ENCODE measurements around the gene ERN2.

ERN2 gene

GRCh38 chr16:23683487-23683886 is 29.5 kb downstream of the ERN2 start:
- TF ChIP-seq CTCF (IDR thresholded peaks at IDR 0.05; ENCODE audit: borderline replicate concordance, insufficient read depth, low read depth, low read length) = no peak
- no peak overlapping the region for H3K4me3 ChIP-seq (ENCODE audit: low read depth, low read length)

- no peak for TF ChIP-seq CTCF (IDR thresholded peaks at IDR 0.05; ENCODE audit: borderline replicate concordance, insufficient read depth, low read depth, low read length)
- H3K4me3 ChIP-seq (ENCODE audit: low read depth, low read length) = no peak overlapping the region
Observed at GRCh38 chr16:23682181-23682580, 30.8 kb downstream of the ERN2 start.

GRCh38 chr16:23679986-23680336 is 33.1 kb downstream of the ERN2 start:
- no peak for TF ChIP-seq CTCF (IDR thresholded peaks at IDR 0.05; ENCODE audit: borderline replicate concordance, insufficient read depth, low read depth, low read length)
- H3K4me3 ChIP-seq (ENCODE audit: low read depth, low read length) = peak overlapping the region; percentile 67

- no peak for TF ChIP-seq CTCF (IDR thresholded peaks at IDR 0.05; ENCODE audit: borderline replicate concordance, insufficient read depth, low read depth, low read length)
- peak overlapping the region; percentile 67 for H3K4me3 ChIP-seq (ENCODE audit: low read depth, low read length)
Observed at GRCh38 chr16:23679274-23679985, 33.6 kb downstream of the ERN2 start.

GRCh38 chr16:23678430-23679273 is 34.4 kb downstream of the ERN2 start, which contains the start of gene PLK1:
Gene PLK1, plus strand, starts transcription at chr16:23678889. Its CDS starts 44 bp downstream, at chr16:23678933.
- peak within 1 kb of the TSS; percentile 67 for H3K4me3 ChIP-seq (ENCODE audit: low read depth, low read length)
- TF ChIP-seq CTCF (IDR thresholded peaks at IDR 0.05; ENCODE audit: borderline replicate concordance, insufficient read depth, low read depth, low read length) = no peak

- no peak overlapping the region for H3K4me3 ChIP-seq (ENCODE audit: low read depth, low read length)
- no peak for TF ChIP-seq CTCF (IDR thresholded peaks at IDR 0.05; ENCODE audit: borderline replicate concordance, insufficient read depth, low read depth, low read length)
Observed at GRCh38 chr16:23676924-23677480, 36.0 kb downstream of the ERN2 start.
